Measurements from ENCODE around the gene TRA2A. TPM values are rescaled to one million over a fixed set of nuclear protein-coding genes. Genes with fewer than 3 reads are reported as not detected.
"Not testable (repeated sequence)": the region's sequence is repeated elsewhere in the genome, so short reads cannot be mapped to it uniquely, and the experiment has no call there.

The TRA2A gene
- total RNA-seq, 1 donor from 2014 or later = 38.0 TPM

DNA sequence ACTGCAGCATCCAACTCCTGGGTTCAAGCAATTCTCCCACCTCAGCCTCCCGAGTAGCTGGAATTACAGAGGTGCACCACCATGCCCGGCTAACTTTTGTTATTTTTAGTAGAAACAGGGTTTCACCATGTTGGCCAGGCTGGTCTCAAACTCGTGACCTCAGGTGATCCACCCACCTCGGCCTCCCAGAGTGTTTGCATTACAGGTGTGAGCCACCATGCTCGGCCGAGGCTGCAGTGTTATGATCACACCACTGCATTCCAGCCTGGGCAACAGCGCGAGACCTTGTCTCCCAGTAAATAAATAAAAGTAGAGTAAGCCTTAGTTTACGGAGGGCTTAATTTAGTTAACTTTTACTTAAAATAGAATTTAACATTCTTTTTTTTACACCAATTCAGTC is 37.8 kb downstream of the TRA2A start:
- DNase-seq (ENCODE audit: low read depth) = no peak

DNA sequence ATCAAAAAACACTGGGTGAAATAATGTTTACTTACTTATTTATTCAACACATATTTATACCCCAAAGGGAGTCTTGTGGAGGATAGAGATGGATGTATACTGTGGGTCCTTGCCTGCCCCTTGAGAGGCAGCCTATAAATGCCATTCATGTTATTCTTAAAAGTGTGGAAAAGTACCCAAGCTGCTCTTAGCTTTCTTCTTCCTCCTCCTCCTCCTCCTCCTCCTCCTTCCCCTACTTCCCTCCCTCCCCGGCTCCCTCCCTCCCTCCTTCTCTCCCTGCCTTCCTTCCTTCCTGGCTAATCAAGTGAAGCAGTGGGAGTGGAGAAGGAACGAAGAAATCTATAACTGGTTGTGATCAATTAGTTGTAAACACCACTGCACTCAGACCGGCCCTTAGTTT is 40.3 kb downstream of the TRA2A start:
- no peak for DNase-seq (ENCODE audit: low read depth)

DNA sequence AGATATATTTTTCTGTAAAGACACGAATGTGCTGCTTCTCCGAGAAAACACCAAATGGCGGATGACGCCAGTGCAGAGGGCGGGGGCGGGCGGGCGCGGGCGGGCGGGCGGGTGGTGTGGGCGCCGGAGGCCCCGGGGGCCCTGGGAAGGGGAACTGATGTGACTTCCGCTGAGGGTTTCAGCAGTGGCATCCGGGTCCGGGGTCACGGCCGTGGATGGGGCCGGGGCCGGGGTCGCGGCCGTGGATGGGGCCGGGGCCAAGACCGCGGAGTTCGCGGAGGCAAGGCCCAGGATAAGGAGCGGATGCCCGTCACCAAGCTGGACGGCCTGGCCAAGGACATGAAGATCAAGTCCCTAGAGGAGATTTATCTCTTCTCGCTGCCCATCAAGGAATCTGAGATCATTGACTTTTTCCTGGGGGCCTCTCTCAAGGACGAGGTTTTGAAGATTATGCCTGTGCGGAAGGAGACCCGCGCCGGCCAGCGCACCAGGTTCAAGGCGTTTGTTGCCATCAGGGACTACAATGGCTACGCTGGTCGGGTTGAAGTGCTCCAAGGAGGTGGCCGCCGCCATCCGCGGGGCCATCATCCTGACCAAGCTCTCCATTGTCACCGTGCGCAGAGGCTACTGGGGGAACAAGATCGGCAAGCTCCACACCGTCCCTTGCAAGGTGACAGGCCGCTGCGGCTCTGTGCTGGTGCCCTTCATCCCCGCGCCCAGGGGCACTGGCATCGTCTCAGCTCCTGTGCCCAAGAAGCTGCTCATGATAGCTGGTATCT is 41.2 kb downstream of the TRA2A start:
- DNase-seq (ENCODE audit: low read depth) = no peak

- not testable (repeated sequence) for DNase-seq (ENCODE audit: low read depth)
Observed at GRCh38 chr7:23488714-23489113, 43.1 kb downstream of the TRA2A start.

DNA sequence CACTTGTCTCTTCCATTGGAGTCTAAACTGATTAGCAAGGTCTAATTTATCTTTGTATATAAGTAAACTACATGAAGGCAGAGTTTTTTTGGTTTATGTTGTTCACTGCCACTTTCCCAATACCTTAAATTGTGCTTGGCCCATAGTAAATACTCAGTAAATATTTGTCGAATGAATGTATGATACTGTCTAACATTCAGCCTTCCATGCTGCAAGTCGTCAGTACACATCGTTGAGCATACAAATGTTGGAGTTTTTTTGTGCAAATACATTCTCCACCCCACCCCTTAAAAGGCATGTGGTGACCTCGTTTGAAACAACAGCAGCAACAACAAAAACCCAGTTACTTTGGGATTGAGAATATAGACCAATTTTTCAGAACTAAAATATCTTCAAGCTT is 44.1 kb downstream of the TRA2A start:
- no peak for DNase-seq (ENCODE audit: low read depth)

GRCh38 chr7:23486002-23486773 is 45.6 kb downstream of the TRA2A start:
- no peak for DNase-seq (ENCODE audit: low read depth)

- DNase-seq (ENCODE audit: low read depth) = no peak
Observed at GRCh38 chr7:23482686-23483085, 49.1 kb downstream of the TRA2A start.

- DNase-seq (ENCODE audit: low read depth) = no peak
Observed at GRCh38 chr7:23477962-23478866, 53.6 kb downstream of the TRA2A start.

DNA sequence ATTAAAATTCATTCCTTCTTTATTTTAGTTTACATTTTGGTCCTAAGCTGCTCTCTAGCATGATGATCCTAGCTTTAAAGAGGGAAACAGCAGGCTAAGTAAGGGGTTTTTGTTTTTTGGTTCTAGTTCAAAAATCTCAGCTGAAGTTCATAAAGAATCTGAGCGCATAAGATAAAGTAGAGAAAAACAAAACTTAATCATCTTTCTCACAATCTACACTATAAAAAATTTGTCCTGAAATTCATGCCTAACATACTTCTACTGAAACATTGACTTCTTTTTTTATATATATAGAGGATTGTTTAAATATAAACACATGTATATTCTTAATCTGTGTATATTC is 54.7 kb downstream of the TRA2A start:
- no peak for DNase-seq (ENCODE audit: low read depth)

DNA sequence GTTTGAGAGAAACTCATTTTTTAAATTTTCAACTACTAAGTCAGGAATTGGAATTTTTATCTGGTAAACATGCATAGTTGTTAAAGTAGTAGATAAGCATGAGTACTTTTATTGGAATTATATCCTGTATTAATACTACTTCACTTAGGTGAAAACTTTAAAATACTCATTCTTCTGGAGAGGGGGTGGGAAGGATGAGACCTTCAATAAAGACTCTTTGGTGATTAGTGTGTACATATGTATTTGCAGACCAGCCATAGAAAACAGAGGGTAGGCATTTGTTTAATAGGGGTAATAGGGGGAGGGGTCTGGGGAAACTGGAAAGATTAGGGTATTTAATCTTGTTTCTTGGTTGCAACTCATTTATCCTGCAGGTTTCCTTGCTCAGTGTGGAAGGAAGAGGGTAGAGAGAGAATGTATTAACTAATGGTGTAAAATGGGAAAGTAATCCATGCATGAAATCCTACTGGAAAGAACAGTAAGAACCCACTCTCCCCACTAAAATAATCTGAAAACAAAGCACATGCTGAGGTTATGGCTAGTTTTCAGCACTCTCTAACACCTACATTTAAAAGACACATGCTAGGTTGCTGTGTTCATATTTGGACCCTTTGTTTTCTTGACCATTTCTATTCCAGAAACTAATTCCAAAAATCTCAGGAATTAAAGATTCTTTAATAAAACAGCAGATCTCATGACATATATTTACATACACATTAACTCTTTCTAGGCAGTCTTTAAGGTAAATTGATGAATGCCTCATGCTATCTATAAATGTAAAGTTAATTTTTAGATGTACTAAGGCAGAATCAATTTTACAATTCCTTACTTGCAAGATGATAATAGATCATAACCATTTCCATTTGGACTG is 55.3 kb downstream of the TRA2A start:
- no peak for DNase-seq (ENCODE audit: low read depth)

- DNase-seq (ENCODE audit: low read depth) = no peak
Observed at GRCh38 chr7:23475576-23475839, 56.3 kb downstream of the TRA2A start.

DNA sequence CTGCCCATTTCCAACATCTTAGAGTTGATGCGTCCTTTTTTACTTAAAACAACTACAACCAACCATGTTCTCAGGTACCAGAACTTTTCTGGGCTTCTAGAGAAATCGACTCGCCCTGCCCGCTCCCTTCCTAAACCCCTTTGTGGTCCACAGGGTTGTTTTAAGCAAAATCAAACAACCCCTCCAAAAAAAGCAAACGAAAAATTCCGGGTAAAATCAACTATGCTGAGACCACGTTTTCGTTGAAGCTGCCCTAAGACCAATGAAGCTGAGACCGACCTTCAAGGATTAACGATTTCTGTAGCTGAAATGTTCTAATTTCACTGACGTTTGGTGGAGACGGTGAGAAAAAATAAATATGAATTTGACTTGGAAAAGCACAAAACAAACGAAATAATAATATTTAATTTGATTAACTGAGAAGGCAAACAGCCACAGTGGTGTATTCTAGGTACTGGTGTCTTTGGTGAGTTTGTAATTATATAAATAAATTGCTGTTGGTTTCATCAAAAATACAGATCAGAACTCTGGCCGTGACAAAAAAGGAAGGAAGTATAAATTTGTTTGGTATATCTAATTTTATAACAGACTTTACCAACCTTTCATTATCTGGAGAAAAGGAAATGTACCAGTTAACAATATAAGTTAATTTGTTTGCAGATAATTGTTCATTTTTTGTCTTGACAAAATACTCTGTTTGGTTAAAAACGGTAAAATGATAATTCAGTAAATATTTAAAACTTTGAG is 56.8 kb downstream of the TRA2A start:
- no peak for DNase-seq (ENCODE audit: low read depth)

- peak; percentile 80 for DNase-seq (ENCODE audit: low read depth)
Observed at GRCh38 chr7:23474094-23474828, 57.5 kb downstream of the TRA2A start.

- no peak for DNase-seq (ENCODE audit: low read depth)
Observed at GRCh38 chr7:23473844-23474093, 58.0 kb downstream of the TRA2A start.

DNA sequence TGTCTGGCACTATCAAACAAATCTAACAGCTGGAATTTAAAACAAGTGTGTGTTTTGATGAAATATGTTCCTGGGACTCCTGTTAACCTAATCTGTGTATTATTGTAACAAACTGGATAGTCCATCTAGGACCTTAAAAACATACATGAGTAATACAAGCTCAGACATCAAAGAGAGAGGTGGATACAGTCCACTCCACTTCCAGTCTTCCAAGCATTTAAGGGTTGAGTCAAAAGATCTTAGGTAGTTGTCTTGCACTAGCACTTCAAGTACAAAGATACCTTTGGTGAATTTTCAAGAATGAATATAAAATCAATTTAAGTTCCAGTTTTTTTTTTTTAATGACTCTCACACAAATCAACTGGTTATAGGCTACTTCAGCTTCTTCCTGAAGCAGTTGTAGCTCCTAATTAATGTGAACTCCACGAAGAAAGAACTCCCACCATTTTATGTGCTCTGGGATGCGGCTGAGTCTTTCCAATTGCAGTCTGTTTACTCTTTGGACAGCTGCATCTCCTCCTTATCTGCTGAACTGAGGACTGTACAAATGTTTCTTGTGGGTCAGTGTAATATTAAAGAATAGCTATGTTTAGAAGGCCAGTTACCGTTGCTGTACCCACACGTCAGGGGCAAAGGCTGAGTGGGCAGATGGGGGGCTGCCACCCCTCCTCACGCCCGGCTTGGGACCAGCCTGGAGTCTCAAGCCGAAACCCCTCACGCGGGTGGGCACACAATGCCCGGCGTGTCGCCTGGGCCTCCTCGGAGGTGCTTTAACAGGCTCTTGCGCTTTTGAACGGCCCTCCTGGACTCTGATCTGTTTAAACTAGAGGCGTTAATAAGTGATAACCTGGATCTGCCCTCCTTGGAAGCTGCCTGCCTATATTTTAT is 58.6 kb downstream of the TRA2A start:
- DNase-seq (ENCODE audit: low read depth) = peak; percentile 58

DNA sequence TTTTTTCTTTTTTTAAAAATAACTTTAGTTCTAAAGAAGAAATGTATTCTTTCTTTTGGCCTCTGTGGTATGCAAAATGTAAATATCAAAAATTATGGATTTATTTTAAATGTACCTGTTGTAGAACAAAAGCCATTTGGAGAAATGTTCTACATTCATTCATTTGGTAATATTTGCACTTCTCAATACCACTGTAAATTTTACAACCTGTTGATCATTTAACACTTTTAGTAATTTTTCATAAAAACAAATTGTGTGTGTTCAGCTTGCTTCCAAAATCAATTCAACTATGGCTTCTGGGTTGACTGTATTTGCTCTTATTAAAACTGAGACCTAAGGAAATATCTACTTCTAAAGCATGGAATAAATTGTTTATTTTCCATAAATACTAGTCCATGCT is 59.2 kb downstream of the TRA2A start:
- DNase-seq (ENCODE audit: low read depth) = no peak

GRCh38 chr7:23472046-23472445 is 59.7 kb downstream of the TRA2A start:
- DNase-seq (ENCODE audit: low read depth) = no peak

- DNase-seq (ENCODE audit: low read depth) = no peak
Observed at GRCh38 chr7:23471106-23471859, 60.5 kb downstream of the TRA2A start.
